ENCODE results near the gene PIGU. TPM values are rescaled to one million over a fixed set of nuclear protein-coding genes. Genes with fewer than 3 reads are reported as not detected.
"Not testable (repeated sequence)": the region's sequence is repeated elsewhere in the genome, so short reads cannot be mapped to it uniquely, and the experiment has no call there.

The PIGU gene, protein sequence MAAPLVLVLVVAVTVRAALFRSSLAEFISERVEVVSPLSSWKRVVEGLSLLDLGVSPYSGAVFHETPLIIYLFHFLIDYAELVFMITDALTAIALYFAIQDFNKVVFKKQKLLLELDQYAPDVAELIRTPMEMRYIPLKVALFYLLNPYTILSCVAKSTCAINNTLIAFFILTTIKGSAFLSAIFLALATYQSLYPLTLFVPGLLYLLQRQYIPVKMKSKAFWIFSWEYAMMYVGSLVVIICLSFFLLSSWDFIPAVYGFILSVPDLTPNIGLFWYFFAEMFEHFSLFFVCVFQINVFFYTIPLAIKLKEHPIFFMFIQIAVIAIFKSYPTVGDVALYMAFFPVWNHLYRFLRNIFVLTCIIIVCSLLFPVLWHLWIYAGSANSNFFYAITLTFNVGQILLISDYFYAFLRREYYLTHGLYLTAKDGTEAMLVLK
- polyA plus RNA-seq (2013, experiment 1 of 2), result 22.2 TPM
- 23.9 TPM for polyA plus RNA-seq (2013, experiment 2 of 2)

GRCh38 chr20:34676642-34677373 is at the start of gene PIGU:
TSS of gene PIGU (minus strand) at chr20:34677092. CDS start at chr20:34677085, 7 bp downstream.
- Histone ChIP-seq H2AK5ac (ENCODE audit: low read length, severe bottlenecking) (no peak within 1 kb of the TSS), H3K36me3 (ENCODE audit: control insufficient read depth in 1 of 2, insufficient read depth in 2 of 2, low read depth in 1 of 2, low read length in 2 of 2) (no peaks in the 10 kb centered on the region), H4K8ac (ENCODE audit: low read length) (peak within 1 kb of the TSS; percentile 97), H2BK120ac (ENCODE audit: low read depth, low read length) (no peak within 1 kb of the TSS), H3K4me1 (ENCODE audit: control insufficient read depth, insufficient read depth, low read depth, low read length) (peaks cover 2% of the 10 kb centered on the region), H3K4me3 (ENCODE audit: insufficient read depth in 1 of 2, low read depth in 1 of 2, low read length in 2 of 2) (peak within 1 kb of the TSS; percentile 84 to 95), H2BK12ac (ENCODE audit: low read length in 2 of 2) (no peak within 1 kb of the TSS), H3K18ac (ENCODE audit: low read depth in 1 of 2, low read length in 2 of 2) (peak within 1 kb of the TSS in 1 of 2 experiments; percentile 93), H3K9ac (ENCODE audit: low read length) (peak within 1 kb of the TSS; percentile 85), H2BK15ac (ENCODE audit: low read depth, poor library complexity, severe bottlenecking) (no peak within 1 kb of the TSS), H3K23ac (ENCODE audit: low read length in 2 of 2) (no peak within 1 kb of the TSS), H3K9me3 (ENCODE audit: control insufficient read depth, low read length) (no peaks in the 10 kb centered on the region), H3K4ac (ENCODE audit: low read depth in 1 of 2, low read length in 2 of 2) (peak within 1 kb of the TSS in 1 of 2 experiments; percentile 61), H4K91ac (ENCODE audit: low read length) (no peak within 1 kb of the TSS), H3K79me1 (replicated peaks; ENCODE audit: low read length, poor library complexity, severe bottlenecking) (peaks cover 5% of the 10 kb centered on the region), H3K27me3 (ENCODE audit: control insufficient read depth in 1 of 2, insufficient read depth in 1 of 2, low read length in 2 of 2) (no peaks in the 10 kb centered on the region), H3K4me2 (ENCODE audit: low read length, poor library complexity, severe bottlenecking) (peak within 1 kb of the TSS; percentile 90), H2AFZ (ENCODE audit: low read depth, low read length) (peak within 1 kb of the TSS; percentile 100), H3K27ac (ENCODE audit: low read length, poor library complexity, severe bottlenecking) (peak within 1 kb of the TSS; percentile 56), H2BK5ac (ENCODE audit: low read depth, low read length, poor library complexity, severe bottlenecking) (no peak within 1 kb of the TSS), H3K14ac (ENCODE audit: low read length in 2 of 2) (peak within 1 kb of the TSS in 1 of 2 experiments; percentile 86)
- peak; percentile 95 for DNase-seq
- under 1% methylated on average over 60 of the region's 64 CpGs for WGBS

GRCh38 chr20:34724172-34724571 is 47.3 kb upstream of the PIGU start:
- Histone ChIP-seq H2AK5ac (ENCODE audit: low read length, severe bottlenecking) (no peak overlapping the region), H3K36me3 (ENCODE audit: control insufficient read depth in 1 of 2, insufficient read depth in 2 of 2, low read depth in 1 of 2, low read length in 2 of 2) (peaks cover 32 to 63% of the 10 kb centered on the region in 2 experiments), H3K23ac (ENCODE audit: low read length in 2 of 2) (peak overlapping the region in 1 of 2 experiments; percentile 40), H3K4me2 (ENCODE audit: low read length, poor library complexity, severe bottlenecking) (no peak overlapping the region), H3K9ac (ENCODE audit: low read length) (no peak overlapping the region), H3K4me3 (ENCODE audit: insufficient read depth in 1 of 2, low read depth in 1 of 2, low read length in 2 of 2) (no peak overlapping the region), H2AFZ (ENCODE audit: low read depth, low read length) (no peak overlapping the region), H2BK120ac (ENCODE audit: low read depth, low read length) (no peak overlapping the region), H4K91ac (ENCODE audit: low read length) (no peak overlapping the region), H3K9me3 (ENCODE audit: control insufficient read depth, low read length) (no peaks in the 10 kb centered on the region), H2BK12ac (ENCODE audit: low read length in 2 of 2) (no peak overlapping the region), H3K27me3 (ENCODE audit: control insufficient read depth in 1 of 2, insufficient read depth in 1 of 2, low read length in 2 of 2) (no peaks in the 10 kb centered on the region), H3K27ac (ENCODE audit: low read length, poor library complexity, severe bottlenecking) (no peak overlapping the region), H2BK5ac (ENCODE audit: low read depth, low read length, poor library complexity, severe bottlenecking) (no peak overlapping the region), H3K18ac (ENCODE audit: low read depth in 1 of 2, low read length in 2 of 2) (no peak overlapping the region), H4K8ac (ENCODE audit: low read length) (no peak overlapping the region), H3K4ac (ENCODE audit: low read depth in 1 of 2, low read length in 2 of 2) (no peak overlapping the region), H2BK15ac (ENCODE audit: low read depth, poor library complexity, severe bottlenecking) (no peak overlapping the region), H3K79me1 (replicated peaks; ENCODE audit: low read length, poor library complexity, severe bottlenecking) (peaks cover 8% of the 10 kb centered on the region), H3K4me1 (ENCODE audit: control insufficient read depth, insufficient read depth, low read depth, low read length) (no peaks in the 10 kb centered on the region), H3K14ac (ENCODE audit: low read length in 2 of 2) (no peak overlapping the region)
- no peak for DNase-seq
- WGBS, result over 99% methylated on average over 3 of the region's 3 CpGs

DNA sequence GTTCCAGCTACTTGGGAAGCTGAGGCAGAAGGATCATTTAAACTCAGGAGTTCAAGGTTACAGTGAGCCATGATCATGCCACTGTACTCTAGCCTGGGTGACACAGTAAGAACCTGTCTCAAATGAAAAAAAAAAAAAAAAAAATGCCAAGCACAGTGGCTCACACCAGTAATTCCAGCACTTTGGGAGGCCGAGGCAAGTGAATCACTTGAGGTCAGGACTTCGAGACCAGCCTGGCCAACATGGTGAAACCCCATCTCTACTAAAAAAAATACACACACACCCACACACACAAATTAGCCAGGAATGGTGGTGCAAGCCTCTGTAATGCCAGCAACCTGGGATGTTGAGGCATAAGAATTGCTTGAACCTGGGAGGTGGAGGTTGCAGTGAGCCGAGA is 45.7 kb upstream of the PIGU start:
- not testable (repeated sequence) for H3K27ac ChIP-seq (ENCODE audit: low read length, poor library complexity, severe bottlenecking); H3K9ac ChIP-seq (ENCODE audit: low read length); H3K14ac ChIP-seq (ENCODE audit: low read length in 2 of 2); DNase-seq; H2BK120ac ChIP-seq (ENCODE audit: low read depth, low read length); H2BK15ac ChIP-seq (ENCODE audit: low read depth, poor library complexity, severe bottlenecking); H3K9me3 ChIP-seq (ENCODE audit: control insufficient read depth, low read length); H2AFZ ChIP-seq (ENCODE audit: low read depth, low read length); H2BK5ac ChIP-seq (ENCODE audit: low read depth, low read length, poor library complexity, severe bottlenecking); H3K4me3 ChIP-seq (ENCODE audit: insufficient read depth in 1 of 2, low read depth in 1 of 2, low read length in 2 of 2); H2AK5ac ChIP-seq (ENCODE audit: low read length, severe bottlenecking); H3K4ac ChIP-seq (ENCODE audit: low read depth in 1 of 2, low read length in 2 of 2); H3K27me3 ChIP-seq (ENCODE audit: control insufficient read depth in 1 of 2, insufficient read depth in 1 of 2, low read length in 2 of 2); H3K23ac ChIP-seq (ENCODE audit: low read length in 2 of 2); H2BK12ac ChIP-seq (ENCODE audit: low read length in 2 of 2); H4K91ac ChIP-seq (ENCODE audit: low read length); H3K4me2 ChIP-seq (ENCODE audit: low read length, poor library complexity, severe bottlenecking); H4K8ac ChIP-seq (ENCODE audit: low read length); H3K4me1 ChIP-seq (ENCODE audit: control insufficient read depth, insufficient read depth, low read depth, low read length); H3K18ac ChIP-seq (ENCODE audit: low read depth in 1 of 2, low read length in 2 of 2); H3K79me1 ChIP-seq (replicated peaks; ENCODE audit: low read length, poor library complexity, severe bottlenecking)
- H3K36me3 ChIP-seq (ENCODE audit: control insufficient read depth in 1 of 2, insufficient read depth in 2 of 2, low read depth in 1 of 2, low read length in 2 of 2), result peaks cover 36 to 63% of the 10 kb centered on the region in 2 experiments
- 95% methylated on average over 3 of the region's 3 CpGs for WGBS

GRCh38 chr20:34720266-34720665 is 43.4 kb upstream of the PIGU start:
- Histone ChIP-seq H2BK15ac (ENCODE audit: low read depth, poor library complexity, severe bottlenecking) (no peak overlapping the region), H2BK12ac (ENCODE audit: low read length in 2 of 2) (no peak overlapping the region), H3K4me1 (ENCODE audit: control insufficient read depth, insufficient read depth, low read depth, low read length) (peaks cover 1% of the 10 kb centered on the region), H2BK120ac (ENCODE audit: low read depth, low read length) (no peak overlapping the region), H3K9ac (ENCODE audit: low read length) (no peak overlapping the region), H2BK5ac (ENCODE audit: low read depth, low read length, poor library complexity, severe bottlenecking) (no peak overlapping the region), H2AK5ac (ENCODE audit: low read length, severe bottlenecking) (no peak overlapping the region), H3K27ac (ENCODE audit: low read length, poor library complexity, severe bottlenecking) (no peak overlapping the region), H3K36me3 (ENCODE audit: control insufficient read depth in 1 of 2, insufficient read depth in 2 of 2, low read depth in 1 of 2, low read length in 2 of 2) (peaks cover 34 to 48% of the 10 kb centered on the region in 2 experiments), H3K4me3 (ENCODE audit: insufficient read depth in 1 of 2, low read depth in 1 of 2, low read length in 2 of 2) (no peak overlapping the region), H4K91ac (ENCODE audit: low read length) (no peak overlapping the region), H3K4me2 (ENCODE audit: low read length, poor library complexity, severe bottlenecking) (no peak overlapping the region), H3K14ac (ENCODE audit: low read length in 2 of 2) (no peak overlapping the region), H3K79me1 (replicated peaks; ENCODE audit: low read length, poor library complexity, severe bottlenecking) (peaks cover 9% of the 10 kb centered on the region), H2AFZ (ENCODE audit: low read depth, low read length) (no peak overlapping the region), H3K18ac (ENCODE audit: low read depth in 1 of 2, low read length in 2 of 2) (no peak overlapping the region), H3K9me3 (ENCODE audit: control insufficient read depth, low read length) (no peaks in the 10 kb centered on the region), H3K27me3 (ENCODE audit: control insufficient read depth in 1 of 2, insufficient read depth in 1 of 2, low read length in 2 of 2) (no peaks in the 10 kb centered on the region), H4K8ac (ENCODE audit: low read length) (no peak overlapping the region), H3K23ac (ENCODE audit: low read length in 2 of 2) (no peak overlapping the region), H3K4ac (ENCODE audit: low read depth in 1 of 2, low read length in 2 of 2) (no peak overlapping the region)
- DNase-seq, result no peak
- WGBS, result 83% methylated on average over 2 of the region's 2 CpGs
